ENCODE results near the gene GPX4.

Gene GPX4

GRCh38 chr19:1123381-1123780, 19.6 kb downstream of the GPX4 start:
- Histone ChIP-seq H3K4me1 (ENCODE audit: low read depth, poor library complexity, severe bottlenecking) (no peaks in the 10 kb centered on the region), H4K20me1 (ENCODE audit: insufficient read depth) (no peaks in the 10 kb centered on the region), H3K4me2 (no peak overlapping the region), H2AFZ (ENCODE audit: low read depth) (no peak overlapping the region), H3K79me2 (ENCODE audit: insufficient read depth, low read depth) (no peaks in the 10 kb centered on the region), H3K9ac (no peak overlapping the region), H3K27ac (no peak overlapping the region), H3K36me3 (ENCODE audit: insufficient read depth) (no peaks in the 10 kb centered on the region), H3K27me3 (ENCODE audit: insufficient read depth, low read depth) (no peaks in the 10 kb centered on the region), H3K4me3 (IDR thresholded peaks at IDR 0.05; ENCODE audit: insufficient read depth, low read depth, low read length) (no peak overlapping the region)
- TF ChIP-seq CTCF (conservative IDR thresholded peaks at IDR 0.05; ENCODE audit: low read depth, low read length), result no peak

GRCh38 chr19:1123885-1124677, 20.3 kb downstream of the GPX4 start:
- Histone ChIP-seq H3K27ac (no peak overlapping the region), H3K27me3 (ENCODE audit: insufficient read depth, low read depth) (no peaks in the 10 kb centered on the region), H3K4me2 (no peak overlapping the region), H3K36me3 (ENCODE audit: insufficient read depth) (no peaks in the 10 kb centered on the region), H3K9ac (no peak overlapping the region), H3K4me1 (ENCODE audit: low read depth, poor library complexity, severe bottlenecking) (no peaks in the 10 kb centered on the region), H3K4me3 (IDR thresholded peaks at IDR 0.05; ENCODE audit: insufficient read depth, low read depth, low read length) (no peak overlapping the region), H2AFZ (ENCODE audit: low read depth) (no peak overlapping the region), H4K20me1 (ENCODE audit: insufficient read depth) (no peaks in the 10 kb centered on the region), H3K79me2 (ENCODE audit: insufficient read depth, low read depth) (no peaks in the 10 kb centered on the region)
- no peak for TF ChIP-seq CTCF (conservative IDR thresholded peaks at IDR 0.05; ENCODE audit: low read depth, low read length)

GRCh38 chr19:1125601-1126467, 22.0 kb downstream of the GPX4 start:
- no peak overlapping the region for H3K27ac ChIP-seq
- no peaks in the 10 kb centered on the region for H3K4me1 ChIP-seq (ENCODE audit: low read depth, poor library complexity, severe bottlenecking)
- no peaks in the 10 kb centered on the region for H3K79me2 ChIP-seq (ENCODE audit: insufficient read depth, low read depth)
- no peak overlapping the region for H2AFZ ChIP-seq (ENCODE audit: low read depth)
- no peak overlapping the region for H3K4me2 ChIP-seq
- no peaks in the 10 kb centered on the region for H3K27me3 ChIP-seq (ENCODE audit: insufficient read depth, low read depth)
- H4K20me1 ChIP-seq (ENCODE audit: insufficient read depth), result no peaks in the 10 kb centered on the region
- no peak for TF ChIP-seq CTCF (conservative IDR thresholded peaks at IDR 0.05; ENCODE audit: low read depth, low read length)
- no peak overlapping the region for H3K9ac ChIP-seq
- no peaks in the 10 kb centered on the region for H3K36me3 ChIP-seq (ENCODE audit: insufficient read depth)
- no peak overlapping the region for H3K4me3 ChIP-seq (IDR thresholded peaks at IDR 0.05; ENCODE audit: insufficient read depth, low read depth, low read length)

GRCh38 chr19:1126984-1127760, 23.4 kb downstream of the GPX4 start:
- peaks cover 6% of the 10 kb centered on the region for H3K4me1 ChIP-seq (ENCODE audit: low read depth, poor library complexity, severe bottlenecking)
- H3K4me3 ChIP-seq (IDR thresholded peaks at IDR 0.05; ENCODE audit: insufficient read depth, low read depth, low read length), result no peak overlapping the region
- H3K27me3 ChIP-seq (ENCODE audit: insufficient read depth, low read depth), result no peaks in the 10 kb centered on the region
- H3K36me3 ChIP-seq (ENCODE audit: insufficient read depth), result no peaks in the 10 kb centered on the region
- no peak for TF ChIP-seq CTCF (conservative IDR thresholded peaks at IDR 0.05; ENCODE audit: low read depth, low read length)
- no peaks in the 10 kb centered on the region for H4K20me1 ChIP-seq (ENCODE audit: insufficient read depth)
- no peak overlapping the region for H3K9ac ChIP-seq
- H3K27ac ChIP-seq, result no peak overlapping the region
- H2AFZ ChIP-seq (ENCODE audit: low read depth), result no peak overlapping the region
- H3K4me2 ChIP-seq, result no peak overlapping the region
- no peaks in the 10 kb centered on the region for H3K79me2 ChIP-seq (ENCODE audit: insufficient read depth, low read depth)

All from KMS-11 (cell line).